Measurements from ENCODE around the gene TMEM221. TPM values are rescaled to one million over a fixed set of nuclear protein-coding genes. Genes with fewer than 3 reads are reported as not detected.

TMEM221 gene
- total and polyA plus RNA-seq, 8 donors, result 0.13 to 1.00 (median 0.44) TPM

- intact Hi-C loops (cut with DNase I), result no loop called here
- no peaks in the 10 kb centered on the region for H3K9me3 ChIP-seq
- 27 to 31% methylated on average over 5 of the region's 5 CpGs for whole genome bisulfite sequencing, 2 donors
- peak overlapping the region in 3 of 4 donors; percentile 16 to 53 (median 49) for H3K4me3 ChIP-seq
- no peak overlapping the region for H3K27ac ChIP-seq
- TF ChIP-seq CTCF (IDR thresholded peaks at IDR 0.05), result no peak
- H3K36me3 ChIP-seq, result no peaks in the 10 kb centered on the region
- DNase-seq (no peak), FAIRE-seq (no peak), ATAC-seq (peak in 1 of 4 donors; percentile 30)
- H3K4me1 ChIP-seq, result no peaks in the 10 kb centered on the region
- no peaks in the 10 kb centered on the region for H3K27me3 ChIP-seq
Measured at GRCh38 chr19:17447704-17448130, 751 bp downstream of the TMEM221 start.

- H3K27me3 ChIP-seq, result no peaks in the 10 kb centered on the region
- FAIRE-seq (no peak), ATAC-seq (no peak), DNase-seq (no peak)
- TF ChIP-seq CTCF (IDR thresholded peaks at IDR 0.05), result no peak
- H3K27ac ChIP-seq, result no peak overlapping the region
- H3K4me1 ChIP-seq, result no peaks in the 10 kb centered on the region
- H3K36me3 ChIP-seq, result no peaks in the 10 kb centered on the region
- no peak overlapping the region for H3K4me3 ChIP-seq
- WGBS, 2 donors, result 95% methylated on average over 1 of the region's 1 CpG
- H3K9me3 ChIP-seq, result no peaks in the 10 kb centered on the region
- intact Hi-C loops (cut with DNase I), result no loop called here
Measured at GRCh38 chr19:17445526-17446165, 2.8 kb downstream of the TMEM221 start.

DNA sequence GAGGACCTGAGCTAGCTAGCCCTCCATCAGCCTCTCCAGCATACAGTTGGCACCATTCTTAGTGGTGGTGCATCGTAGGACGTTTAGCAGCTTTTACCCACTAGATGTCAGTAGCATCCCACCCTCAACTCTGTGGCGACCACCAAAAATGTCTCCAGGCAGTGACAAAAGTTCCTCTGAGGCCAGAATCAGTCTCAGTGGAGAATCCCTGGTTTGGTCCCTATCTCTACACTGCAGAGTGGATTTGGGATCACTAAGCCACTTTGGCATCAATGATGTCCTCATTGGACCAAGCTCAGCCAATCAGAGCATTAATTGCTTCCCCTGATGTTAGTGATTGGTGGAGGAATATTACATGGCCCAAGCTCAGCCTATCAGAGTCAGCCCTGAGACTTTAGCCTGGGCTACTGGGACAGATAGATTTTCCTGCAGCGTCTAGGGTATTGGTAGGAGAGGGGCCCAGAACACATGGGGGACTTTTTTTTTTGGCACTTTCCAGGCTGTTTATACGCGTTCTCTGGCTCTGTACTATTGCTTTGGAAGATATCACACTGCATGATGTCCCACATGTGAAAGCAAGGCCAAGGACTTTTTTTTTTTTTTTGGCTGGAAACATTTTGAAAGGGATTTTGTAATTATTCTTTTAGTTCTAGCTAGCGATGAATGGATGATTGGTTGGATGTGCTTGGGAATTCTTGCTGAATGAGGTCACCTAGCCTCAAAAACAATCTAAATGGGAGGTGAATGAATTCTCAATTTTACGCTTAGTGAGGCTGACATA, 7.0 kb downstream of the TMEM221 start:
- peak in 3 of 4 donors; percentile 56 to 86 (median 66) for ATAC-seq
- DNase-seq, result no peak
- H3K36me3 ChIP-seq, result no peaks in the 10 kb centered on the region
- no peak for FAIRE-seq
- TF ChIP-seq CTCF (IDR thresholded peaks at IDR 0.05), result no peak
- 63 to 67% methylated on average over 8 of the region's 8 CpGs for WGBS, 2 donors
- H3K27me3 ChIP-seq, result no peaks in the 10 kb centered on the region
- no peaks in the 10 kb centered on the region for H3K9me3 ChIP-seq
- no peak overlapping the region for H3K27ac ChIP-seq
- intact Hi-C loops (cut with DNase I), result no loop called here
- H3K4me3 ChIP-seq, result no peak overlapping the region
- H3K4me1 ChIP-seq, result no peaks in the 10 kb centered on the region

- Histone ChIP-seq H3K4me3 (no peak overlapping the region), H3K27ac (no peak overlapping the region), H3K4me1 (no peaks in the 10 kb centered on the region), H3K36me3 (no peaks in the 10 kb centered on the region), H3K27me3 (no peaks in the 10 kb centered on the region), H3K9me3 (no peaks in the 10 kb centered on the region)
- FAIRE-seq, result no peak
- no peak for TF ChIP-seq CTCF (IDR thresholded peaks at IDR 0.05)
- intact Hi-C loops (cut with DNase I), result no loop called here
- ATAC-seq, result no peak
- WGBS, 2 donors, result 73 to 80% methylated on average over 7 of the region's 7 CpGs
- no peak for DNase-seq
Measured at GRCh38 chr19:17436874-17437267, 11.6 kb downstream of the TMEM221 start.

Data from pancreas (tissue), 10 donors.